Hematopoietic multipotent progenitor cell (in vitro differentiated cells): ENCODE data around the gene ZBTB12. TPM values are rescaled to one million over a fixed set of nuclear protein-coding genes. Genes with fewer than 3 reads are reported as not detected.
"Not testable (repeated sequence)": the region's sequence is repeated elsewhere in the genome, so short reads cannot be mapped to it uniquely, and the experiment has no call there.

Experiments used
- DNase-seq, 3 donors: peaks; one replicate each; pipeline ENCODE4 v3.0.0-alpha.2; 2011 to 2015; ENCODE audit warnings: low read depth in 2 of 3, low spot score in 2 of 3
- small RNA-seq: library from RNA; depleted of rRNA; stranded (forward); fragments of <200 nt; gene quantifications from one replicate; pipeline ENCODE3, GENCODE V24; 2012
- total RNA-seq: library from RNA; depleted of rRNA; stranded (reverse); fragments of >200 nt; gene quantifications from one replicate; pipeline ENCODE4 v1.2.3, GENCODE V29; 2012

ZBTB12 gene
- total RNA-seq, 1 donor, result 8.9 TPM

DNA sequence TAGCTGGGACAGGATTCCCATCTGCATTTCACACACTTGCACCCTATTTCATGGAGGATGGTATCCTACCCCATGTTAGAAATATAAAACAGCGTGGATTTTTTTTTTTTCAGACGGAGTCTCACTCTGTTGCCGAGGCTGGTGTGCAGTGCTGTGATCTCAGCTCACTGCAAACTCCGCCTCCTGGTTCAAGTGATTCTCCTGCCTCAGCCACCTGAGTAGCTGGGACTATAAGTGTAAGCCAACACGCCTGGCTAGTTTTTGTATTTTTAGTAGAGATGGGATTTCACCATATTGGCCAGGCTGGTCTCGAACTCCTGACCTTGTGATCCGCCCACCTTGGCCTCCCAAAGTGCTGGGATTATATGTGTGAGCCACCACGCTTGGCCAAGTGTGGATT is 44.1 kb downstream of the ZBTB12 start:
- not testable (repeated sequence) for DNase-seq

DNA sequence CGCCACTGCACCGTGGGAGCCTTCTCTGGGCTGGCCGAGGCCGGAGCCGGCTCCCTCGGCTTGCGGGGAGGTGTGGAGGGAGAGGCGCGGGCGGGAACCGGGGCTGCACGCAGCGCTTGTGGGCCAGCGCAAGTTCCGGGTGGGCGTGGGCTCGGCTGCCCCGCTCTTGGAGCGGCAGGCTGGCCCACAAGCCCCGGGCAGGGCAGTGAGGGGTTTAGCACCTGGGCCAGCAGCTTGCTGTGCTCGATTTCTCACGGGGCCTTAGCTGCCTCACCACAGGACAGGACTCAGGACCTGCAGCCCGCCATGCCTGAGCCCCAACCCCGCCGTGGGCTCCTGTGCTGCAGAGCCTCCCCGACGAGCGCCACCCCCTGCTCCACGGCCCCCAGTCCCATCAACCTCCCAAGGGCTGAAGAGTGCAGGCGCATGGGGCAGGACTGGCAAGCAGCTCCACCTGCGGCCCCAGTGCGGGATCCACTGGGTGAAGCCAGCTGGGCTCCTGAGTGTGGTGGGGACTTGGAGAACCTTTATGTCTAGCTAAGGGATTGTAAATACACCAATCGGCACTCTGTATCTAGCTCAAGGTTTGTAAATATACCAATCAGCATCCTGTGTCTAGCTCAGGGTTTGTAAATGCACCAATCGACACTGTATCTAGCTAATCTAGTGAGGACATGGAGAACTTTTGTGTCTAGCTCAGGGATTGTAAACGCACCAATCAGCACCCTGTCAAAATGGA is 49.7 kb downstream of the ZBTB12 start:
- not testable (repeated sequence) for DNase-seq

DNA sequence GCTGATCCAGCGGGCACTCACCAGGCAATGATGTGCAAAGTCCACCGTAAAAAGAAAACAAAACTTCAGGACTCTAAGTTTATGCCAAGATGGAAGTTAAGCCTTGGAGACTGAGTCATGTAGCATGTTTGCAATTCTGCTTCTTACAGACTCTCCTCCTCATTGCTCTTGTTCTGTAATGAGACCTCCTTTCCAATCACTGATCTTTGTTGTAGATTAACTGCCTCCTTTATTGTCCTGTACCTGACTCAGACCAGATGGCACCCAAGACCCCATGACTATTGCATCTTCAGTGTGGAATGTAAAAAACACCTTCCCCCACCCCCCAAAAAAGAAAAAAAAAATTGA is 50.4 kb downstream of the ZBTB12 start:
- DNase-seq, result no peak

DNA sequence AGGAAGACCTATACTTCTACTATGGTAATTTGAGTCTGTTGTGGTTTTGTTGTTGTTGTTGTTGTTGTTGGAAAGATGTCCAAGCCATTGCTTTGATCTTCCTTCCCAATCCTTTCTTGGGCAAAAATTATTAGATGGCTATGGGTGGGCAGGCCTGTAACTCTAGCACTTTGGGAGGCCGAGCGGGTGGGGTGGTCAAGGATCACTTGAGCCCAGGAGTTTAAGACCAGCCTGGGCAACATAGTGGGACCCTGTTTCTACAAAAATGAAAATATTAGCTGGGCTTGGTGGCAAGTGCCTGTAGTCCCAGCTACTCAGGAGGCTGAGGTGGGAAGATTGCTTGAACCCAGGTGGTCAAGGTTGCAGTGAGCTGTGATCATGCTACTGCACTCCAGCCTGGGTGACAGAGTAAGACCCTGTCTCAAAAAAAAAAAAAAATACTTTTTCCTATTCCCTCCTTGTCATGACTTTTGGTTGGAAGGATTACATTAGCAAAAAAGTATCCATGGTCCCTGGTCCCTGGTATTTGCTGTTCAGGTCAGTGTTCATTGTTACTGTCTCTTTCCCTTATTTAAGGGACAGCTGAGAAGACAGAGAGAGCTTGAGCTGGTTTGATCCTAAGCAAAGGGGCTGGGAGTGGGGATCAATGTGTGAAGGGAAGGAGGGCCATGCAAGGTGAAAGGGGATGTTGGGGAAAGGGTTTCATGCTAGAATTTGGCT is 51.0 kb downstream of the ZBTB12 start:
- no peak for DNase-seq

Small RNA genes within 50 kb of the gene (small RNA-seq; reads per million reads assigned to genes)
- gene AL645922.1, result not detected

Other genes starting within 250 kb of the ZBTB12 start
- 172 TPM for gene BAG6, start 249.4 kb downstream of the ZBTB12 start, total RNA-seq
- 3.8 TPM for gene APOM, start 246.2 kb downstream of the ZBTB12 start, total RNA-seq
- 19.1 TPM for gene C6orf47, start 241.3 kb downstream of the ZBTB12 start, total RNA-seq
- 16.2 TPM for gene GPANK1, start 237.1 kb downstream of the ZBTB12 start, total RNA-seq
- gene CSNK2B, start 236.0 kb downstream of the ZBTB12 start, total RNA-seq, result 232 TPM
- gene LY6G5B, start 232.1 kb downstream of the ZBTB12 start, total RNA-seq, result 7.8 TPM
- 3.5 TPM for gene LY6G5C, start 221.0 kb downstream of the ZBTB12 start, total RNA-seq
- 75.4 TPM for gene ABHD16A, start 198.8 kb downstream of the ZBTB12 start, total RNA-seq
- gene LY6G6F, start 195.2 kb downstream of the ZBTB12 start, total RNA-seq, result 0.54 TPM
- 1.6 TPM for gene LY6G6D, start 186.7 kb downstream of the ZBTB12 start, total RNA-seq
- 0.54 TPM for gene LY6G6C, start 180.3 kb downstream of the ZBTB12 start, total RNA-seq
- 7.8 TPM for gene MPIG6B, start 178.7 kb downstream of the ZBTB12 start, total RNA-seq
- gene DDAH2, start 172.8 kb downstream of the ZBTB12 start, total RNA-seq, result 223 TPM
- 794 TPM for gene CLIC1, start 165.6 kb downstream of the ZBTB12 start, total RNA-seq
- 32.3 TPM for gene MSH5, start 162.1 kb downstream of the ZBTB12 start, total RNA-seq
- 0.27 TPM for gene SAPCD1, start 139.4 kb downstream of the ZBTB12 start, total RNA-seq
- gene VWA7, start 124.8 kb downstream of the ZBTB12 start, total RNA-seq, result 2.4 TPM
- gene VARS1, start 106.3 kb downstream of the ZBTB12 start, total RNA-seq, result 52.0 TPM
- gene LSM2, start 95.1 kb downstream of the ZBTB12 start, total RNA-seq, result 70.6 TPM
- 1.9 TPM for gene HSPA1L, start 86.8 kb downstream of the ZBTB12 start, total RNA-seq
- gene HSPA1A, start 86.5 kb downstream of the ZBTB12 start, total RNA-seq, result 358 TPM
- gene HSPA1B, start 74.3 kb downstream of the ZBTB12 start, total RNA-seq, result 303 TPM
- gene NEU1, start 39.3 kb downstream of the ZBTB12 start, total RNA-seq, result 51.7 TPM
- gene SLC44A4, start 23.1 kb downstream of the ZBTB12 start, total RNA-seq, result 0.81 TPM
- 128 TPM for gene EHMT2, start 4.4 kb downstream of the ZBTB12 start, total RNA-seq
- gene C2, start 25.6 kb upstream of the ZBTB12 start, total RNA-seq, result 0.54 TPM
- gene CFB, start 44.0 kb upstream of the ZBTB12 start, total RNA-seq, result 0.54 TPM
- gene NELFE, start 56.9 kb upstream of the ZBTB12 start, total RNA-seq, result 44.7 TPM
- gene SKIC2, start 57.1 kb upstream of the ZBTB12 start, total RNA-seq, result 62.7 TPM
- gene DXO, start 70.1 kb upstream of the ZBTB12 start, total RNA-seq, result 36.4 TPM
- 5.9 TPM for gene C4A, start 80.0 kb upstream of the ZBTB12 start, total RNA-seq
- 4.6 TPM for gene C4B, start 112.7 kb upstream of the ZBTB12 start, total RNA-seq
- gene CYP21A2, start 136.3 kb upstream of the ZBTB12 start, total RNA-seq, result 0.27 TPM
- gene TNXB, start 207.3 kb upstream of the ZBTB12 start, total RNA-seq, result 1.1 TPM
- 49.8 TPM for gene ATF6B, start 226.2 kb upstream of the ZBTB12 start, total RNA-seq
- 4.0 TPM for gene FKBPL, start 228.2 kb upstream of the ZBTB12 start, total RNA-seq
- 0.27 TPM for gene PRRT1, start 249.9 kb upstream of the ZBTB12 start, total RNA-seq